SKM-1 treated with dmso at 0.1 percent for 144 hours (cell line): ENCODE data around the gene KCNJ9.

Experiments used
- DNase-seq: peaks from one replicate; lab custom pipeline; 2025; ENCODE audit not compliant: unreplicated experiment; lab: John Stamatoyannopoulos, UW

KCNJ9 gene

GRCh38 chr1:160087118-160087662, 5.9 kb downstream of the KCNJ9 start:
- no peak for DNase-seq

GRCh38 chr1:160089883-160090282, 8.5 kb downstream of the KCNJ9 start:
- DNase-seq, result no peak

GRCh38 chr1:160090760-160091159, 9.4 kb downstream of the KCNJ9 start:
- no peak for DNase-seq

- DNase-seq, result no peak
These were observed 10.4 kb downstream of the KCNJ9 start for GRCh38 chr1:160091666-160092223.

GRCh38 chr1:160092366-160093068, 11.2 kb downstream of the KCNJ9 start:
- no peak for DNase-seq

- DNase-seq, result no peak
These were observed 11.7 kb downstream of the KCNJ9 start for GRCh38 chr1:160093069-160093395.

GRCh38 chr1:160093624-160094290, 12.4 kb downstream of the KCNJ9 start:
- no peak for DNase-seq

GRCh38 chr1:160094291-160094625, 12.9 kb downstream of the KCNJ9 start:
- DNase-seq, result no peak

- no peak for DNase-seq
These were observed 13.5 kb downstream of the KCNJ9 start for GRCh38 chr1:160094806-160095205.

- no peak for DNase-seq
These were observed 14.2 kb downstream of the KCNJ9 start for GRCh38 chr1:160095382-160096105.

GRCh38 chr1:160096274-160097116, 15.2 kb downstream of the KCNJ9 start:
- DNase-seq, result peak; percentile 28

- no peak for DNase-seq
These were observed 16.0 kb downstream of the KCNJ9 start for GRCh38 chr1:160097151-160097910.

- DNase-seq, result peak; percentile 59
These were observed 16.8 kb downstream of the KCNJ9 start, which contains the start of gene IGSF8 for GRCh38 chr1:160097911-160098851. IGSF8 (minus strand) TSS chr1:160098619; CDS start chr1:160098472, 147 bp downstream.

- peak; percentile 89 for DNase-seq
These were observed 17.7 kb downstream of the KCNJ9 start for GRCh38 chr1:160098852-160099561.

- no peak for DNase-seq
These were observed 18.5 kb downstream of the KCNJ9 start for GRCh38 chr1:160099716-160100375.

GRCh38 chr1:160101037-160101716, 19.8 kb downstream of the KCNJ9 start:
- DNase-seq, result peak; percentile 87
